ENCODE measurements around the gene SMARCB1. TPM values are rescaled to one million over a fixed set of nuclear protein-coding genes. Genes with fewer than 3 reads are reported as not detected.

Gene SMARCB1
- 72.4 and 83.8 TPM in 2 replicates for total RNA-seq

DNA sequence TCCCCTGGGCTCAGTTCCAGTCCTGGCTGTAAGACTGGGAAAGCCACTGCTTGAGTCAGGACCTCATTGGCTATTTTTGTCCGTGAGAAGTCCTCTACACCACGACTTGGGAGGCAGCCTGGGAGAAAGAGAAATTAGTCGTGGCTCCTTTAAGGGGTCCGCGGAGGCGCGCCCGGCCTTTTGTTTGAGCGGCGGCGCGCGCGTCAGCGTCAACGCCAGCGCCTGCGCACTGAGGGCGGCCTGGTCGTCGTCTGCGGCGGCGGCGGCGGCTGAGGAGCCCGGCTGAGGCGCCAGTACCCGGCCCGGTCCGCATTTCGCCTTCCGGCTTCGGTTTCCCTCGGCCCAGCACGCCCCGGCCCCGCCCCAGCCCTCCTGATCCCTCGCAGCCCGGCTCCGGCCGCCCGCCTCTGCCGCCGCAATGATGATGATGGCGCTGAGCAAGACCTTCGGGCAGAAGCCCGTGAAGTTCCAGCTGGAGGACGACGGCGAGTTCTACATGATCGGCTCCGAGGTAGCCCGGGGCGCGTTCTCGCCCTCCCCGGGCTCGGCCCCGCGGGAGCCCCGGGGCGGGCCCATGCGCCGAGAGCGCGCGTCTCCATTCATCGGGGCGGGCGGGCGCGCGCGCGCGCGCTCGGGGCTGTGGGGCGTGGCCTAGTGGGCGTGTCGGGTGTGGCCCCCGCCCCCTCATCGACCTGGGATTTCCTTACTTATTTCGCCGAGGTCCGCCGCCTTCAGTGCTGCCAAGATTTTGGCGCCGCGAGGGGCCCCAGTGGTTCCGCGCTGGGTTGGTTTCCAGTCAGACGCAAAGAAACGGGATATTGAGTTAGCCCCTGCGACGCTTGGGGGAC lies at the start of gene SMARCB1:
SMARCB1 (plus strand) TSS at position 215 of the 848 bp plus-strand sequence; CDS start at position 419, 204 bp downstream.

DNA sequence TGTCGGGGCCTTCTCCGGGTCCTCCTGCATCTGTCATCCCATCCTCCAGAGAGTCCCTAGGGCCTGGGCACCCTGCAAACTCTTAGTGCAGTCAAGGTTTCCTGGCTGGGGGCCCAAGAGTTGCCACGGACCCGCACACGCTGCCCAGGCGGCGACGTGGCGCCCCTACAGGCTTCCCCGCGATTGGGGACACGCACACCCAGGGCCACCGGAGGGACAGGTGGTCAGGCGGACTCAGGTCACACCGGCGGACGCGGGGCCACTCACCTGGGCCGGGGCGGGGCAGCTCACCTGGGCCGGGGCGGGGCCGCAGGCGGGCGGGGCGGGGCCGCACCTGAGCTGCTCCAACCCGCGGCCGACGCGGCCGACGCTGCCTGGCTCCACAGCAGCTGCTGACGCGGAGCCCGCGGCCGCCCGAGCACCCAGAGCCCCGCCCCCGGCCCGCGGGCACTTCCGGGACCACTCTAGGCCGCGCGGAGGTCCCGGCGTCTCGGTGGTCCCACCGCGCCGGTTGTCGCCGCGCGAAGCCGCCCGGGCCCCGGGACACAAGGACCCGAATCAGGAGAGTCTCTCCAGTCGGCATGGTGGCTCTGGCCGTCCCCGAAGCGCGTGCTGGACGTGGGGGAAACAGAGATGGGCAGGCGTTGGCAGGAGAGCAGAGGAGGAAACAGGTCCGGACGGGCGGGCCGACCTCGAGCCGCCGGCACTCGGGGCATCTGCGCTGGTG lies 35.9 kb upstream of the SMARCB1 start, which contains the start of gene ZNF70:
ZNF70 (minus strand) TSS at position 399 of the 727 bp plus-strand sequence. CDS start 5,972 bp downstream, outside the sequence.

GRCh38 chr22:23754220-23754919 lies 32.4 kb upstream of the SMARCB1 start, which contains the start of gene VPREB3:
Gene VPREB3 (minus strand): TSS chr22:23754425. CDS start chr22:23754363, 62 bp downstream.

GRCh38 chr22:23762842-23763578 lies 23.8 kb upstream of the SMARCB1 start, which contains the start of gene C22orf15:
Gene C22orf15 (plus strand): TSS chr22:23762990. CDS start chr22:23763307, 317 bp downstream.

GRCh38 chr22:23767673-23768548 lies 18.9 kb upstream of the SMARCB1 start, which contains the start of gene CHCHD10:
Gene CHCHD10 (minus strand): TSS chr22:23767972. CDS start chr22:23767874, 98 bp downstream.

DNA sequence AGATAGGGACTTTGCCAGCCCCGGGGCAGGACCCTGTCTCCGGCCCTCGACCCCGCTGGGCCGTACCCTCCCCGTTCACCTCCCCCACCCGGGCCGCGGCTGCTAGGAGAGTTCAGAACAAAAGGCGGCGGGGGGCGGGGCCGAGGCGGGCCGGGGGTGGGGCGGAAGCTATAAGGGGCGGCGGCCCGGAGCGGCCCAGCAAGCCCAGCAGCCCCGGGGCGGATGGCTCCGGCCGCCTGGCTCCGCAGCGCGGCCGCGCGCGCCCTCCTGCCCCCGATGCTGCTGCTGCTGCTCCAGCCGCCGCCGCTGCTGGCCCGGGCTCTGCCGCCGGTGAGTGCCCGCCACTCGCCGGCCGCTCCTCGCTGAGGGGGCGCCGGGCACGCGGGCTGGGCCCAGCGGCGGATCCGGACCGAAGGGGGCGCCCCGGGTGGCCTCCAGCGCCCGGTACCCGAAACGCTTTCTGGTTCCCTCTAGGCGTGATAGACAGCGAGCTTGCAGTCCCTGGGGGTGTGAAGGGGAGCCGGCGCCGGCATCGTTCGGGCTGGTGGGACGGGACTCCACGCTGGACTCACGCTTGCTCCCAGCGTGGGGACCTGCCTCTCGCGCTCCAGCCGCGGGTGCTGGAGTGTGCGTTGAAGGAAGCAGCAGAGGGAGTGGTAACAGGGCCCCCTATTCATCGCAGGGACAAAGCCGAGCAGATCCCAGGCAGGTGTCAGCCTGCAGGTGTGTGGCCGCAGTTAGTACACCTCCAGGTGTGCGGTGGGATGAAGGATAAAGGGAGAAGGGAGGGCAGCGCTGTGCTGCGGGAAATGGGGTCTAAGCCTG lies 13.9 kb upstream of the SMARCB1 start, which contains the start of gene MMP11:
MMP11 (plus strand) TSS at position 201 of the 825 bp plus-strand sequence; CDS start at position 223, 22 bp downstream.

DNA sequence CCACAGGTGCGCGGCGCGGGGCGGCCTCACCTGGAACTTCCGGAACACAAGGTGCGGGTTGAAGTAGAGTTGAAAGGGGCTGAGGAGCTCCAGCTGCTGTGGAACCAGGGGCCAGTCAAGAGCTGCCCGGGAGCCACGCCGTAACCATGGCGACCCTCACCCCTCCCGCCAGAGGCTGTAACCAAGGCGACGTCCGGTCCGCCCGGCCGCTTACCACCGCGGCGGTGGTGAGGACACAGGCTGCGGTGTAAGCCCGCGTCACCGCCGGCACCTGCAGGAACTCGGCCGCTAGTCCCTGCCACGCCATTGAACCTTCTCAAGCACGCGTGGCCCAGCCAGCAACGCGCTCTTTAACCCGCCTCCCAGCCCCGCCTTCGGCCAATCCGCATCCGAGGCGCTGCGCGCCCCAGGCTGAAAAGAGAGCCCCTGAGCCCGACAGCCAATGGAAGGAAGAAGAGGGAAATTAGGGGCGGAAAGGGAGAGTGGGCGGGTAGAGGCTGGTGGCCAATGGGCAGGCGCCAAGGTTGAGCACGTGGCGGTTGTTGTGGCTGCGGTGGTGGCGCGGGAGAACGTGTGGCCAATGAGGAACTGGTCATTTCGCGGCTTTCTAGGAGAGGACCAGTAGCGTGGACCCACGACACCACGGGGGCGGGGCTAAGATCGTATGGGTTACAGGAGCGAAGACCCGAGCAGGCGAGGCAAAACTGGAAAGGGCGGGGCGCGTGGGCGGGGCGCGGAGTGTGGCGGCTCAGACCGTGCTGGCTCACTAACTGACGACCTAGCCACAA lies 52.1 kb downstream of the SMARCB1 start, which contains the start of gene DERL3:
DERL3 (minus strand) TSS at position 326 of the 788 bp plus-strand sequence; CDS start at position 307, 19 bp downstream.

DNA sequence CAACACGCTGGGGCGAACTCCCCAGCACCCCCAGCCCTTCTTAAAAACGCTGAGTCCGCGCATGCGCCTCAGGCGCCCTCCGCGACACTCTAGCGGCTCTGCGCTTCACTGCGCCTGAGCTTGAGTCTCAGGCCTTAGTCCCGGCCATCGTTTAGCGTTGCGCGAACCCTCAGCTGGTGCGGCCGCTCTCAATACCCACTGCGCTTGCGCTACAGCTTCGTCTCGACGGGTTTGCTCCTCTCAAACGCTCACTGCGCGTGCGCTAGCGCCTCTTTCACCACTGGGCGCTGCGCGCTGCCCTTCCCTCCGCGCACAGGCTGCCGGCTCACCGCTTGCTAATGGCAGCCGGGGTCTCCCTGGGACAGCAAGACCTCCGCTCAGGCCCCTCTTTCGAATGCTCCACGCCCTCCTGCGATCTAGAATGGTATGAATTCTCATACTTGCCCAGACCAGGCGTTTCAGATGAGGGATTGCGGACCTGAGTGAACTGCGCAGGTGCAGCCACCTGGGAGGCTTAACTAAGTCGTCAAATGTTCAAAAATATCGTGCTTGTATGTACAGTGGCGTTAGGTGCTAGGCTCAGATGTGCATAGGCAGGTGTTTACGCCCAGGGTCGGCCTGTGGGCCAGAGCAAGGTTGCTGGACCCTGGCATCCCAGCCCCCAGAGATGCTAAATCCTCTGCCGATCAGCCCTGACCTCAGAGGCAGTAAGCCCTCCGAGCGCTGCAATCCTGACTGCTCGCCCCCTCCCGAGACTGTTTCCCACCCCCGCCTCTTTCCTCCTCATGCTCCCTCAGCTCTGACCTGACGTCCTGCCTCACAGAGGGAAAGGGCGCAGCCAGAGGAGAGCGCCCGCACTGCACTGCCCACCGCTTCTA lies 71.1 kb downstream of the SMARCB1 start, which contains the start of gene SLC2A11:
SLC2A11 (plus strand) TSS at position 270 of the 878 bp plus-strand sequence; CDS start at position 395, 125 bp downstream.

Other genes with a start within 250 kb of the SMARCB1 start
- gene IGLL1, start 206.7 kb upstream of the SMARCB1 start, total RNA-seq = not detected in 2 replicates
- gene DRICH1, start 154.6 kb upstream of the SMARCB1 start, total RNA-seq = not detected in 2 replicates
- gene RGL4, start 96.0 kb upstream of the SMARCB1 start, total RNA-seq = not detected in 2 replicates
- gene ZNF70, start 35.9 kb upstream of the SMARCB1 start, total RNA-seq = 4.9 and 5.0 TPM in 2 replicates
- gene VPREB3, start 32.5 kb upstream of the SMARCB1 start, total RNA-seq = not detected in 2 replicates
- gene C22orf15, start 24.0 kb upstream of the SMARCB1 start, total RNA-seq = not detected in 2 replicates
- gene CHCHD10, start 19.0 kb upstream of the SMARCB1 start, total RNA-seq = 0.36 and 1.1 TPM in 2 replicates
- 2.0 and 6.8 TPM in 2 replicates for gene MMP11, start 14.1 kb upstream of the SMARCB1 start, total RNA-seq
- under 0.01 and 0.16 TPM in 2 replicates for gene DERL3, start 52.0 kb downstream of the SMARCB1 start, total RNA-seq
- 4.3 and 11.3 TPM in 2 replicates for gene SLC2A11, start 70.9 kb downstream of the SMARCB1 start, total RNA-seq
- 833 and 861 TPM in 2 replicates for gene MIF, start 107.4 kb downstream of the SMARCB1 start, total RNA-seq
- 0.97 and 1.4 TPM in 2 replicates for gene GSTT2B, start 174.2 kb downstream of the SMARCB1 start, total RNA-seq
- 0.16 TPM in 1 of 2 replicates, not detected in the other for gene DDTL, start 179.9 kb downstream of the SMARCB1 start, total RNA-seq
- gene DDT, start 187.5 kb downstream of the SMARCB1 start, total RNA-seq = 129 and 180 TPM in 2 replicates
- gene GSTT2, start 193.2 kb downstream of the SMARCB1 start, total RNA-seq = not detected in 2 replicates
- not detected in 2 replicates for gene GSTT4, start 218.5 kb downstream of the SMARCB1 start, total RNA-seq
- gene CABIN1, start 224.3 kb downstream of the SMARCB1 start, total RNA-seq = 20.9 and 28.5 TPM in 2 replicates

All from cardiac atrium fibroblast (primary cell).